ENCODE measurements around the gene SPC24. TPM values are rescaled to one million over a fixed set of nuclear protein-coding genes. Genes with fewer than 3 reads are reported as not detected.

SPC24 gene
- total and polyA plus RNA-seq, 9 of the 15 experiments (the other 6 are each of a cell fraction or from before 2014, with no cell fraction given): 18.2 to 154 (median 60.9) TPM

DNA sequence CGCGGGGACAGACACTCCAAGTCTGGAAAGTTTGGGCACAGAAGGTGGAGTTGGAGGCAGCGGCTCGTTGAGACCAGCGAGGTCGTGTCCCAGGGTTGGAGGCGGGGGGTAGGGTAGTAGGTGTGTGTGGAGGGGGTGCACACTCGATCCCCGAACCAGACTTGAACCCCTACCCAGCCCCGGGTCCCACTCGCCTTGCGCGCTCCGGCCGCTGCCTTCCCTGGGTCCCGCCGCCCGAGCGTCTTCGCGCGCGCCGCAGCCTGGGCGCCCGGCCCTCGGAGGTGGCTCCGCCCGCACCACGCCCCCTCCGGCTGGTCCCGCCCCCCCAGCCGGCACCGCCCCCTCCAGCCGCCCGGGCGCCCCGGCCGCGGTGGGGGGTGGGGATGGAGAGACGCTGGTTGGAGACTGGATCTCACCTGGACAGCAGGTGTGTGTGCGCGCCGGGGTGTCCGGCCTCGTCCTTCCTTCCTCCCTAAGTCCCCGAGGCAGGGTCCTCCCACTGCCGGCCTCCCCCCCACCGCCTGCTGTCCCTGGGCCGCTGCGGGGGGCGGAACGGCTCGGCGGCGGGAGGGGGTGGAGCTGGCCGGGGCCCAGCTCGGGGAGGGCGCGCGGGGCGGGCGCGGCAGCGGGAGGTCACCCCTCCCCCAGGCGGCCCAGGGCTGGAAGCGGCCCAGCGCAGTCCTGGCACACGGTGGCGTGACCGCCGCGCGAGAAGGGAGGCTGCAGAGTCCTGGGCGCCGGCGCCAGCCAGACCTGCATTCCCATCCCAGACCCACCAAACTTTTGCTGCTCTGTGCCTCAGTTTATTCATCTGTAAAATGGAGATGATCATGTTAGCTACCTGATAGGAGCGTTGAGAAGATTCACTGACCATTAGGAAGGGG is 42.0 kb upstream of the SPC24 start, which contains the start of gene KANK2 (continued):
- TF ChIP-seq, protein P1, sequence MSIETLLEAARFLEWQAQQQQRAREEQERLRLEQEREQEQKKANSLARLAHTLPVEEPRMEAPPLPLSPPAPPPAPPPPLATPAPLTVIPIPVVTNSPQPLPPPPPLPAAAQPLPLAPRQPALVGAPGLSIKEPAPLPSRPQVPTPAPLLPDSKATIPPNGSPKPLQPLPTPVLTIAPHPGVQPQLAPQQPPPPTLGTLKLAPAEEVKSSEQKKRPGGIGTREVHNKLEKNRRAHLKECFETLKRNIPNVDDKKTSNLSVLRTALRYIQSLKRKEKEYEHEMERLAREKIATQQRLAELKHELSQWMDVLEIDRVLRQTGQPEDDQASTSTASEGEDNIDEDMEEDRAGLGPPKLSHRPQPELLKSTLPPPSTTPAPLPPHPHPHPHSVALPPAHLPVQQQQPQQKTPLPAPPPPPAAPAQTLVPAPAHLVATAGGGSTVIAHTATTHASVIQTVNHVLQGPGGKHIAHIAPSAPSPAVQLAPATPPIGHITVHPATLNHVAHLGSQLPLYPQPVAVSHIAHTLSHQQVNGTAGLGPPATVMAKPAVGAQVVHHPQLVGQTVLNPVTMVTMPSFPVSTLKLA (conservative IDR thresholded peaks at IDR 0.05): peak in 1 of 2 experiments; percentile 36; a peak in 1 of 4 replicates
- TF ChIP-seq ZNF263 (CRISPR knock-in tag; IDR thresholded peaks at IDR 0.05; ENCODE audit: borderline replicate concordance) (peak; percentile 79), NCOR1 (IDR thresholded peaks at IDR 0.05) (peak; percentile 42), RB1 (IDR thresholded peaks at IDR 0.05; ENCODE audit: low read depth) (peak; percentile 81), RBM22 (IDR thresholded peaks at IDR 0.05; ENCODE audit: low read depth, low read length, poor library complexity, severe bottlenecking) (no peak), BHLHE40 (IDR thresholded peaks at IDR 0.05; ENCODE audit: low read length) (peak; percentile 75; the same call in 1 of the 2 replicates), EGR1 (conservative IDR thresholded peaks at IDR 0.05) (peak; percentile 73), RCOR1 (IDR thresholded peaks at IDR 0.05; ENCODE audit: borderline replicate concordance in 1 of 2, low read depth in 2 of 2, low read length in 2 of 2) (peak; percentile 42 to 87; a peak in 3 of 4 replicates), GABPB1 (CRISPR knock-in tag; IDR thresholded peaks at IDR 0.05) (peak; percentile 14), RBBP5 (IDR thresholded peaks at IDR 0.05; ENCODE audit: borderline replicate concordance, insufficient read depth, low read length, poor library complexity, severe bottlenecking) (peak; percentile 29), HBP1 (CRISPR knock-in tag; IDR thresholded peaks at IDR 0.05) (no peak), PTBP1 (IDR thresholded peaks at IDR 0.05; ENCODE audit: low read depth, low read length) (0 out of 2 replicates have a peak, but pooled peaks have one; percentile 64), ZNF431 (CRISPR knock-in tag; IDR thresholded peaks at IDR 0.05) (no peak), SREBF1 (IDR thresholded peaks at IDR 0.05; ENCODE audit: borderline replicate concordance, low read depth, low read length) (peak; percentile 77; the same call in 1 of the 2 replicates), HES1 (IDR thresholded peaks at IDR 0.05; ENCODE audit: low read depth) (no peak), TCF3 (CRISPR knock-in tag; IDR thresholded peaks at IDR 0.05) (0 out of 2 replicates have a peak, but pooled peaks have one; percentile 19), HDAC1 (IDR thresholded peaks at IDR 0.05) (peak in 1 of 2 experiments; percentile 50; a peak in 2 of 4 replicates), CBX3 (IDR thresholded peaks at IDR 0.05; ENCODE audit: borderline replicate concordance in 1 of 2, low read length in 2 of 2) (peak in 1 of 2 experiments; percentile 77; a peak in 1 of 3 replicates), SMARCB1 (IDR thresholded peaks at IDR 0.05; ENCODE audit: insufficient read length, low read depth) (no peak), TRIM24 (IDR thresholded peaks at IDR 0.05) (0 out of 4 replicates have a peak, but pooled peaks of 1 of the 2 experiments have one; percentile 8)
- TF ChIP-seq, protein P2, sequence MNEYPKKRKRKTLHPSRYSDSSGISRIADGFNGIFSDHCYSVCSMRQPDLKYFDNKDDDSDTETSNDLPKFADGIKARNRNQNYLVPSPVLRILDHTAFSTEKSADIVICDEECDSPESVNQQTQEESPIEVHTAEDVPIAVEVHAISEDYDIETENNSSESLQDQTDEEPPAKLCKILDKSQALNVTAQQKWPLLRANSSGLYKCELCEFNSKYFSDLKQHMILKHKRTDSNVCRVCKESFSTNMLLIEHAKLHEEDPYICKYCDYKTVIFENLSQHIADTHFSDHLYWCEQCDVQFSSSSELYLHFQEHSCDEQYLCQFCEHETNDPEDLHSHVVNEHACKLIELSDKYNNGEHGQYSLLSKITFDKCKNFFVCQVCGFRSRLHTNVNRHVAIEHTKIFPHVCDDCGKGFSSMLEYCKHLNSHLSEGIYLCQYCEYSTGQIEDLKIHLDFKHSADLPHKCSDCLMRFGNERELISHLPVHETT (CRISPR knock-in tag; conservative IDR thresholded peaks at IDR 0.05 in 1 of 2, IDR thresholded peaks at IDR 0.05 in 1 of 2): peak in 1 of 2 experiments; percentile 66; a peak in 1 of 4 replicates
